Aorta (tissue), 5 donors: ENCODE measurements around the gene ACAT2. TPM values are rescaled to one million over a fixed set of nuclear protein-coding genes. Genes with fewer than 3 reads are reported as not detected.
"Not testable (repeated sequence)": the region's sequence is repeated elsewhere in the genome, so short reads cannot be mapped to it uniquely, and the experiment has no call there.

Source experiments
- ATAC-seq: fragments of 200-7000 bp; cut with Tn5 transposase; one replicate; pipeline ENCODE4 v1.9.1; 2022; ENCODE audit warnings: moderate library complexity; ENCODE audit not compliant: low FRiP score
- DNase-seq, 2 donors: peaks; one replicate each; pipeline ENCODE4 v3.0.0-alpha.2; 2020
- H3K27ac ChIP-seq, 2 donors: one replicate each; pipeline ENCODE4 v1.5.1; 2013; ENCODE audit warnings: low read length in 2 of 2, mild to moderate bottlenecking in 2 of 2, moderate library complexity in 2 of 2, control low read depth in 1 of 2, inconsistent platforms in 1 of 2, low read depth in 1 of 2
- H3K27me3 ChIP-seq, 2 donors: one replicate each; pipeline ENCODE4 v1.6.1; 2013; ENCODE audit warnings: control low read depth in 1 of 2, low read length in 1 of 2, mild to moderate bottlenecking in 1 of 2, moderate library complexity in 1 of 2; ENCODE audit not compliant: insufficient read depth in 2 of 2, control insufficient read depth in 1 of 2
- H3K36me3 ChIP-seq, 2 donors: one replicate each; pipeline ENCODE4 v1.6.1; 2013; ENCODE audit warnings: control low read depth in 1 of 2, low read length in 1 of 2, mild to moderate bottlenecking in 1 of 2; ENCODE audit not compliant: insufficient read depth in 2 of 2, control insufficient read depth in 1 of 2
- H3K4me1 ChIP-seq, 2 donors: one replicate each; pipeline ENCODE4 v1.6.1; 2013; ENCODE audit warnings: low read length in 2 of 2, control low read depth in 1 of 2, mild to moderate bottlenecking in 1 of 2, moderate library complexity in 1 of 2; ENCODE audit not compliant: insufficient read depth in 2 of 2, control insufficient read depth in 1 of 2
- H3K4me3 ChIP-seq, 2 donors: one replicate each; pipeline ENCODE4 v1.5.1; 2013; ENCODE audit warnings: low read length in 2 of 2, control low read depth in 1 of 2, mild to moderate bottlenecking in 1 of 2
- H3K9me3 ChIP-seq: one replicate; pipeline ENCODE4 v1.6.1; 2013; ENCODE audit warnings: mild to moderate bottlenecking, low read length; ENCODE audit not compliant: control insufficient read depth
- WGBS, 2 donors: extraction: QIAGEN DNeasy Blood & Tissue Kit; methylation state at CpG; one replicate each; pipeline ENCODE4 v1.1.7; 2013; 5-methylcytosine and 5-hydroxymethylcytosine counted together
- intact Hi-C, 2 donors: fragments of 100-400 bp; cut with DNase I; formaldehyde crosslinking; loops; one replicate each; pipeline versions ENCODE4 v1.14.2 to v1.15.0; 2022
- long read RNA-seq, 2 donors: library from polyadenylated mRNA; unstranded; transcript quantifications; one replicate each; pipeline ENCODE4 v2.0.0, GENCODE V29; 2020 to 2021
- polyA plus RNA-seq, 2 donors: library from polyadenylated mRNA; stranded (reverse); fragments of 200-250 nt; gene quantifications; one replicate each; pipeline ENCODE4 v1.2.3, GENCODE V29; 2013
- total RNA-seq, 2 donors: library from RNA; stranded (reverse); fragmentation: NEBNext Ultra II Directional; extraction: Animal tissue kit (Norgen Biotek cat#: 25700); gene quantifications; one replicate each; pipeline ENCODE4 v1.2.1, GENCODE V29; 2021
- donor health status: healthy with polysubstance abuse.
- donor health status: Bipolar disorder and iron deficiency.
- donor health status: DM: no; HTN: no; CAD: no.
- donor health status: DM: no; HTN: no; CAD: no.
- donor health status: DM: yes; HTN: yes; CAD: no.

ACAT2 gene
- total RNA-seq (10 to 100 TPM; 16.5 to 21.4 TPM), polyA plus RNA-seq (10 to 100 TPM; 13.0 to 18.7 TPM)
- long read RNA-seq, donor 1, transcript ACAT2-201 (9 exons, 3,180 nt): major isoform, 69 of 92 reads
- long read RNA-seq, donor 1, partial matches to known transcripts: 9 of 92 reads
- long read RNA-seq, donor 1, other reads (novel, unspliced or antisense): 14 of 92 reads
- long read RNA-seq, donor 2, transcript ACAT2-201 (9 exons, 3,180 nt): major isoform, 6 of 10 reads
- long read RNA-seq, donor 2, partial matches to known transcripts: 1 of 10 reads
- long read RNA-seq, donor 2, other reads (novel, unspliced or antisense): 2 of 10 reads

- H3K9me3 ChIP-seq: no peaks in the 10 kb centered on the region
- H3K4me1 ChIP-seq: peaks cover 0 to 3% of the 10 kb centered on the region in 2 donors
- WGBS, 2 donors: 1% methylated on average over 60 to 76 of the region's 76 CpGs
- intact Hi-C loops: loop anchor here in 1 of 2 donors (5.0 kb wide), 1 partner anchor 35 kb away; the partner anchor contains the start of gene WTAP
- ATAC-seq (peak; percentile 99), DNase-seq (peak; percentile 98)
- peak within 1 kb of the TSS; percentile 76 to 96 for H3K27ac ChIP-seq
- H3K36me3 ChIP-seq: no peaks in the 10 kb centered on the region
- peak within 1 kb of the TSS; percentile 61 to 70 for H3K4me3 ChIP-seq
- H3K27me3 ChIP-seq: no peaks in the 10 kb centered on the region
These were observed at the start of gene ACAT2 for GRCh38 chr6:159761873-159762680. Gene ACAT2 (plus strand): TSS chr6:159762045. CDS start chr6:159762088, 43 bp downstream.

GRCh38 chr6:159712389-159712788 lies 49.5 kb upstream of the ACAT2 start:
- DNase-seq: not testable (repeated sequence)

GRCh38 chr6:159713984-159714383 lies 47.9 kb upstream of the ACAT2 start:
- Histone ChIP-seq H3K4me1 (peaks cover 3 to 5% of the 10 kb centered on the region in 2 donors), H3K36me3 (no peaks in the 10 kb centered on the region), H3K27me3 (no peaks in the 10 kb centered on the region), H3K27ac (no peak overlapping the region), H3K4me3 (no peak overlapping the region), H3K9me3 (no peaks in the 10 kb centered on the region)
- intact Hi-C loops: no loop called here
- DNase-seq: no peak
- no peak for ATAC-seq
- 93 to 96% methylated on average over 7 of the region's 7 CpGs for WGBS, 2 donors

More at GRCh38 chr6:159712389-159712788, 49.5 kb upstream of the ACAT2 start:
- H3K4me1 ChIP-seq, H3K27me3 ChIP-seq, H3K9me3 ChIP-seq, ATAC-seq, H3K36me3 ChIP-seq, intact Hi-C loops, H3K27ac ChIP-seq, H3K4me3 ChIP-seq: not testable (repeated sequence)
- WGBS, 2 donors: 91 to 94% methylated on average over 3 of the region's 3 CpGs

- H3K27me3 ChIP-seq: no peaks in the 10 kb centered on the region
- peaks cover 3 to 5% of the 10 kb centered on the region in 2 donors for H3K4me1 ChIP-seq
- no peak overlapping the region for H3K27ac ChIP-seq
- H3K4me3 ChIP-seq: no peak overlapping the region
- DNase-seq (no peak), ATAC-seq (no peak)
- H3K36me3 ChIP-seq: no peaks in the 10 kb centered on the region
- intact Hi-C loops: no loop called here
- no peaks in the 10 kb centered on the region for H3K9me3 ChIP-seq
- 75 to 87% methylated on average over 5 of the region's 5 CpGs for WGBS, 2 donors
These were observed 47.4 kb upstream of the ACAT2 start for GRCh38 chr6:159714404-159714803.

GRCh38 chr6:159715166-159715565 lies 46.7 kb upstream of the ACAT2 start:
- 73 to 79% methylated on average over 3 of the region's 3 CpGs for WGBS, 2 donors
- peaks cover 3 to 5% of the 10 kb centered on the region in 2 donors for H3K4me1 ChIP-seq
- H3K27ac ChIP-seq: no peak overlapping the region
- DNase-seq: no peak
- no peaks in the 10 kb centered on the region for H3K27me3 ChIP-seq
- H3K36me3 ChIP-seq: no peaks in the 10 kb centered on the region
- no peak overlapping the region for H3K4me3 ChIP-seq
- no peaks in the 10 kb centered on the region for H3K9me3 ChIP-seq
- intact Hi-C loops: no loop called here
- no peak for ATAC-seq

- Histone ChIP-seq H3K27me3 (no peaks in the 10 kb centered on the region), H3K4me3 (no peak overlapping the region), H3K27ac (no peak overlapping the region), H3K9me3 (no peaks in the 10 kb centered on the region), H3K4me1 (peaks cover 3 to 5% of the 10 kb centered on the region in 2 donors), H3K36me3 (no peaks in the 10 kb centered on the region)
- WGBS, 2 donors: 99 to 100% methylated on average over 3 of the region's 3 CpGs
- DNase-seq (no peak), ATAC-seq (no peak)
- intact Hi-C loops: no loop called here
These were observed 46.2 kb upstream of the ACAT2 start for GRCh38 chr6:159715605-159716004.

GRCh38 chr6:159716247-159717096 lies 45.4 kb upstream of the ACAT2 start:
- H3K27ac ChIP-seq: peak overlapping the region; percentile 79 to 87
- peak in 1 of 2 donors; percentile 63 for DNase-seq
- H3K27me3 ChIP-seq: no peaks in the 10 kb centered on the region
- peaks cover 3 to 5% of the 10 kb centered on the region in 2 donors for H3K4me1 ChIP-seq
- no peak overlapping the region for H3K4me3 ChIP-seq
- H3K9me3 ChIP-seq: no peaks in the 10 kb centered on the region
- H3K36me3 ChIP-seq: no peaks in the 10 kb centered on the region
- 42 to 47% methylated on average over 5 of the region's 5 CpGs for WGBS, 2 donors
- ATAC-seq: peak; percentile 95
- intact Hi-C loops: no loop called here

- no peak overlapping the region for H3K27ac ChIP-seq
- peaks cover 3 to 5% of the 10 kb centered on the region in 2 donors for H3K4me1 ChIP-seq
- no peak for ATAC-seq
- no peaks in the 10 kb centered on the region for H3K36me3 ChIP-seq
- 70 to 76% methylated on average over 3 of the region's 3 CpGs for WGBS, 2 donors
- no peaks in the 10 kb centered on the region for H3K27me3 ChIP-seq
- no peaks in the 10 kb centered on the region for H3K9me3 ChIP-seq
- DNase-seq: no peak
- no peak overlapping the region for H3K4me3 ChIP-seq
- intact Hi-C loops: no loop called here
These were observed 43.2 kb upstream of the ACAT2 start for GRCh38 chr6:159718634-159719033.
